GM23338 (cell line): ENCODE measurements around the gene PAX9. TPM values are rescaled to one million over a fixed set of nuclear protein-coding genes. Genes with fewer than 3 reads are reported as not detected.

Source experiments
- ATAC-seq: fragments of 200-7000 bp; cut with Tn5 transposase; 3 replicates; pipeline ENCODE4 v1.9.1; 2020
- DNase-seq: peaks from one replicate; pipeline ENCODE4 v3.0.0-alpha.2; 2015; ENCODE audit warnings: low spot score
- H2AFZ ChIP-seq: fragments of 200-600 bp; sonication (generic); 2 replicates; pipeline ENCODE4 v1.8.0; 2016; ENCODE audit warnings: antibody characterized with exemption, mild to moderate bottlenecking, moderate library complexity
- H3F3A ChIP-seq: fragments of 200-600 bp; sonication (generic); replicated peaks from 2 replicates; pipeline ENCODE4 v1.8.0; 2017; ENCODE audit warnings: antibody characterized with exemption, mixed run types, low read depth
- H3K27ac ChIP-seq: fragments of 200-600 bp; sonication (generic); 2 replicates; pipeline ENCODE4 v1.6.1; 2016; ENCODE audit warnings: low read depth
- H3K27me3 ChIP-seq: fragments of 200-600 bp; sonication (generic); 2 replicates; pipeline ENCODE4 v1.8.0; 2016; ENCODE audit warnings: mild to moderate bottlenecking, mixed run types, moderate library complexity; ENCODE audit not compliant: insufficient read depth
- H3K36me3 ChIP-seq: fragments of 200-600 bp; sonication (generic); 2 replicates; pipeline ENCODE4 v1.8.0; 2016; ENCODE audit warnings: mild to moderate bottlenecking; ENCODE audit not compliant: insufficient read depth
- H3K4me1 ChIP-seq: fragments of 200-600 bp; sonication (generic); 2 replicates; pipeline ENCODE4 v1.8.0; 2016; ENCODE audit warnings: mild to moderate bottlenecking, moderate library complexity; ENCODE audit not compliant: insufficient read depth
- H3K4me2 ChIP-seq: fragments of 200-600 bp; sonication (generic); 2 replicates; pipeline ENCODE4 v1.7.1; 2017; ENCODE audit warnings: mixed run types
- H3K4me3 ChIP-seq: fragments of 200-600 bp; sonication (generic); 2 replicates; pipeline ENCODE4 v1.6.1; 2016; ENCODE audit warnings: mixed run types
- H3K79me2 ChIP-seq: fragments of 200-600 bp; sonication (generic); replicated peaks from 2 replicates; pipeline ENCODE4 v1.8.0; 2017; ENCODE audit warnings: mild to moderate bottlenecking; ENCODE audit not compliant: insufficient read depth
- H3K9me2 ChIP-seq: fragments of 200-600 bp; sonication (generic); 2 replicates; pipeline ENCODE4 v1.8.0; 2017; ENCODE audit not compliant: insufficient read depth
- H4K20me1 ChIP-seq: fragments of 200-600 bp; sonication (generic); replicated peaks from 2 replicates; pipeline ENCODE4 v1.8.0; 2017; ENCODE audit warnings: mild to moderate bottlenecking; ENCODE audit not compliant: insufficient read depth
- H3K27ac Mint-ChIP-seq: 2 replicates; pipeline ENCODE4 v1.8.0; 2020; ENCODE audit warnings: inconsistent platforms, mild to moderate bottlenecking, moderate library complexity, mixed read lengths
- H3K27me3 Mint-ChIP-seq: 3 replicates; pipeline ENCODE4 v1.8.0; 2022; ENCODE audit warnings: low read depth, mild to moderate bottlenecking, moderate library complexity, mixed read lengths, inconsistent platforms; ENCODE audit not compliant: insufficient read depth, poor library complexity
- H3K36me3 Mint-ChIP-seq: 3 replicates; pipeline ENCODE4 v1.8.0; 2021; ENCODE audit warnings: low read depth, mild to moderate bottlenecking, inconsistent platforms, moderate library complexity, mixed read lengths
- H3K4me1 Mint-ChIP-seq: 3 replicates; pipeline ENCODE4 v1.8.0; 2020; ENCODE audit warnings: mild to moderate bottlenecking, inconsistent platforms, mixed read lengths
- H3K4me3 Mint-ChIP-seq: 3 replicates; pipeline ENCODE4 v1.8.0; 2021; ENCODE audit warnings: moderate library complexity, mild to moderate bottlenecking, inconsistent platforms, mixed read lengths
- H3K9me3 Mint-ChIP-seq: 3 replicates; pipeline ENCODE4 v1.8.0; 2020; ENCODE audit warnings: moderate library complexity, mild to moderate bottlenecking, inconsistent platforms, mixed read lengths
- CREB1 ChIP-seq: fragments of 250-450 bp; sonication (Bioruptor Pico); IDR thresholded peaks from 2 replicates; pipeline ENCODE4 v1.5.0; 2020; ENCODE audit warnings: low read depth, mild to moderate bottlenecking, moderate library complexity
- EZH2 ChIP-seq: fragments of 200-600 bp; sonication (generic); IDR thresholded peaks from one replicate; pipeline ENCODE4 v1.8.0; 2017; ENCODE audit warnings: antibody characterized with exemption, mild to moderate bottlenecking, low read depth; ENCODE audit not compliant: unreplicated experiment
- POLR2AphosphoS5 ChIP-seq: IDR thresholded peaks from 2 replicates; pipeline ENCODE4 v1.6.1; 2016; ENCODE audit warnings: antibody characterized with exemption, low read depth
- STAT1 ChIP-seq: IDR thresholded peaks from one replicate; pipeline ENCODE4 v1.6.1; 2016; ENCODE audit warnings: antibody characterized with exemption; ENCODE audit not compliant: unreplicated experiment
- ZNF462 ChIP-seq: fragments of 250-450 bp; sonication (Bioruptor Pico); IDR thresholded peaks from 2 replicates; pipeline ENCODE4 v1.5.0; 2020; ENCODE audit warnings: mild to moderate bottlenecking, moderate library complexity
- polyA plus RNA-seq: library from polyadenylated mRNA; unstranded; fragments of >200 nt; fragmentation: Nextera tagmentation; extraction: Ambion mirVana; gene quantifications from 2 replicates; pipeline ENCODE4 v1.2.1, GENCODE V29; 2016
- total RNA-seq: library from RNA; depleted of rRNA; stranded (reverse); fragments of >200 nt; shearing (Covaris generic); gene quantifications from 2 replicates; pipeline ENCODE4 v1.2.3, GENCODE V29; 2014
- TF ChIP-seq, protein P1 (sequence below): IDR thresholded peaks from one replicate; pipeline ENCODE4 v1.6.1; 2018; ENCODE audit warnings: antibody characterized with exemption; ENCODE audit not compliant: unreplicated experiment
- TF ChIP-seq, protein P2 (sequence below), 2 experiments: fragments of 200-600 bp in 1 of 2; sonication (generic) in 1 of 2; conservative IDR thresholded peaks; 2 replicates each; pipeline versions ENCODE4 v1.5.1 to v1.6.1; 2016 to 2017; ENCODE audit warnings: antibody characterized with exemption in 2 of 2, low read depth in 2 of 2, mild to moderate bottlenecking in 2 of 2, moderate library complexity in 1 of 2
- TF ChIP-seq, protein P3 (sequence below): IDR thresholded peaks from 2 replicates; pipeline ENCODE4 v1.6.1; 2016; ENCODE audit warnings: antibody characterized with exemption

PAX9 gene
- total and polyA plus RNA-seq, 2 experiments from 2014 or later: 0.74 TPM; not detected in 1

GRCh38 chr14:36649872-36650650 lies 11.6 kb upstream of the PAX9 start:
- Histone ChIP-seq H2AFZ (no peak overlapping the region), H3K27me3 (peaks cover 100% of the 10 kb centered on the region), H3K27ac (no peak overlapping the region), H3K4me1 (peaks cover 26% of the 10 kb centered on the region), H3K36me3 (no peaks in the 10 kb centered on the region), H3K9me2 (no peaks in the 10 kb centered on the region), H3K79me2 (no peaks in the 10 kb centered on the region), H3K4me3 (no peak overlapping the region), H3K4me2 (no peak overlapping the region), H4K20me1 (peaks cover 43% of the 10 kb centered on the region), H3F3A (peaks cover 16% of the 10 kb centered on the region)
- TF ChIP-seq EZH2 (peak; percentile 60), POLR2AphosphoS5 (no peak), STAT1 (no peak), ZNF462 (CRISPR knock-in tag) (no peak), CREB1 (no peak)
- TF ChIP-seq, protein P1, sequence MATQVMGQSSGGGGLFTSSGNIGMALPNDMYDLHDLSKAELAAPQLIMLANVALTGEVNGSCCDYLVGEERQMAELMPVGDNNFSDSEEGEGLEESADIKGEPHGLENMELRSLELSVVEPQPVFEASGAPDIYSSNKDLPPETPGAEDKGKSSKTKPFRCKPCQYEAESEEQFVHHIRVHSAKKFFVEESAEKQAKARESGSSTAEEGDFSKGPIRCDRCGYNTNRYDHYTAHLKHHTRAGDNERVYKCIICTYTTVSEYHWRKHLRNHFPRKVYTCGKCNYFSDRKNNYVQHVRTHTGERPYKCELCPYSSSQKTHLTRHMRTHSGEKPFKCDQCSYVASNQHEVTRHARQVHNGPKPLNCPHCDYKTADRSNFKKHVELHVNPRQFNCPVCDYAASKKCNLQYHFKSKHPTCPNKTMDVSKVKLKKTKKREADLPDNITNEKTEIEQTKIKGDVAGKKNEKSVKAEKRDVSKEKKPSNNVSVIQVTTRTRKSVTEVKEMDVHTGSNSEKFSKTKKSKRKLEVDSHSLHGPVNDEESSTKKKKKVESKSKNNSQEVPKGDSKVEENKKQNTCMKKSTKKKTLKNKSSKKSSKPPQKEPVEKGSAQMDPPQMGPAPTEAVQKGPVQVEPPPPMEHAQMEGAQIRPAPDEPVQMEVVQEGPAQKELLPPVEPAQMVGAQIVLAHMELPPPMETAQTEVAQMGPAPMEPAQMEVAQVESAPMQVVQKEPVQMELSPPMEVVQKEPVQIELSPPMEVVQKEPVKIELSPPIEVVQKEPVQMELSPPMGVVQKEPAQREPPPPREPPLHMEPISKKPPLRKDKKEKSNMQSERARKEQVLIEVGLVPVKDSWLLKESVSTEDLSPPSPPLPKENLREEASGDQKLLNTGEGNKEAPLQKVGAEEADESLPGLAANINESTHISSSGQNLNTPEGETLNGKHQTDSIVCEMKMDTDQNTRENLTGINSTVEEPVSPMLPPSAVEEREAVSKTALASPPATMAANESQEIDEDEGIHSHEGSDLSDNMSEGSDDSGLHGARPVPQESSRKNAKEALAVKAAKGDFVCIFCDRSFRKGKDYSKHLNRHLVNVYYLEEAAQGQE: no peak
- TF ChIP-seq, protein P2, sequence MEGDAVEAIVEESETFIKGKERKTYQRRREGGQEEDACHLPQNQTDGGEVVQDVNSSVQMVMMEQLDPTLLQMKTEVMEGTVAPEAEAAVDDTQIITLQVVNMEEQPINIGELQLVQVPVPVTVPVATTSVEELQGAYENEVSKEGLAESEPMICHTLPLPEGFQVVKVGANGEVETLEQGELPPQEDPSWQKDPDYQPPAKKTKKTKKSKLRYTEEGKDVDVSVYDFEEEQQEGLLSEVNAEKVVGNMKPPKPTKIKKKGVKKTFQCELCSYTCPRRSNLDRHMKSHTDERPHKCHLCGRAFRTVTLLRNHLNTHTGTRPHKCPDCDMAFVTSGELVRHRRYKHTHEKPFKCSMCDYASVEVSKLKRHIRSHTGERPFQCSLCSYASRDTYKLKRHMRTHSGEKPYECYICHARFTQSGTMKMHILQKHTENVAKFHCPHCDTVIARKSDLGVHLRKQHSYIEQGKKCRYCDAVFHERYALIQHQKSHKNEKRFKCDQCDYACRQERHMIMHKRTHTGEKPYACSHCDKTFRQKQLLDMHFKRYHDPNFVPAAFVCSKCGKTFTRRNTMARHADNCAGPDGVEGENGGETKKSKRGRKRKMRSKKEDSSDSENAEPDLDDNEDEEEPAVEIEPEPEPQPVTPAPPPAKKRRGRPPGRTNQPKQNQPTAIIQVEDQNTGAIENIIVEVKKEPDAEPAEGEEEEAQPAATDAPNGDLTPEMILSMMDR (conservative IDR thresholded peaks at IDR 0.05; ENCODE audit: low read depth in 2 of 2): no peak
- TF ChIP-seq, protein P3, sequence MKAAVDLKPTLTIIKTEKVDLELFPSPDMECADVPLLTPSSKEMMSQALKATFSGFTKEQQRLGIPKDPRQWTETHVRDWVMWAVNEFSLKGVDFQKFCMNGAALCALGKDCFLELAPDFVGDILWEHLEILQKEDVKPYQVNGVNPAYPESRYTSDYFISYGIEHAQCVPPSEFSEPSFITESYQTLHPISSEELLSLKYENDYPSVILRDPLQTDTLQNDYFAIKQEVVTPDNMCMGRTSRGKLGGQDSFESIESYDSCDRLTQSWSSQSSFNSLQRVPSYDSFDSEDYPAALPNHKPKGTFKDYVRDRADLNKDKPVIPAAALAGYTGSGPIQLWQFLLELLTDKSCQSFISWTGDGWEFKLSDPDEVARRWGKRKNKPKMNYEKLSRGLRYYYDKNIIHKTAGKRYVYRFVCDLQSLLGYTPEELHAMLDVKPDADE: no peak
- DNase-seq: no peak
- no peaks in the 10 kb centered on the region for H3K36me3 Mint-ChIP-seq
- peaks cover 99% of the 10 kb centered on the region for H3K27me3 Mint-ChIP-seq
- no peaks in the 10 kb centered on the region; the same call in 2 of the 3 replicates for H3K9me3 Mint-ChIP-seq
- no peak for ATAC-seq
- H3K27ac Mint-ChIP-seq: no peak overlapping the region
- H3K4me1 Mint-ChIP-seq: peaks cover 22% of the 10 kb centered on the region; the same call in 2 of the 3 replicates
- no peak overlapping the region for H3K4me3 Mint-ChIP-seq
